NOMO-1 treated with dmso at 0.1 percent for 144 hours (cell line): ENCODE measurements around the gene PTPRJ.

Experiments used
- DNase-seq: peaks from one replicate; lab custom pipeline; 2025; ENCODE audit not compliant: unreplicated experiment; lab: John Stamatoyannopoulos, UW

The PTPRJ gene

DNA sequence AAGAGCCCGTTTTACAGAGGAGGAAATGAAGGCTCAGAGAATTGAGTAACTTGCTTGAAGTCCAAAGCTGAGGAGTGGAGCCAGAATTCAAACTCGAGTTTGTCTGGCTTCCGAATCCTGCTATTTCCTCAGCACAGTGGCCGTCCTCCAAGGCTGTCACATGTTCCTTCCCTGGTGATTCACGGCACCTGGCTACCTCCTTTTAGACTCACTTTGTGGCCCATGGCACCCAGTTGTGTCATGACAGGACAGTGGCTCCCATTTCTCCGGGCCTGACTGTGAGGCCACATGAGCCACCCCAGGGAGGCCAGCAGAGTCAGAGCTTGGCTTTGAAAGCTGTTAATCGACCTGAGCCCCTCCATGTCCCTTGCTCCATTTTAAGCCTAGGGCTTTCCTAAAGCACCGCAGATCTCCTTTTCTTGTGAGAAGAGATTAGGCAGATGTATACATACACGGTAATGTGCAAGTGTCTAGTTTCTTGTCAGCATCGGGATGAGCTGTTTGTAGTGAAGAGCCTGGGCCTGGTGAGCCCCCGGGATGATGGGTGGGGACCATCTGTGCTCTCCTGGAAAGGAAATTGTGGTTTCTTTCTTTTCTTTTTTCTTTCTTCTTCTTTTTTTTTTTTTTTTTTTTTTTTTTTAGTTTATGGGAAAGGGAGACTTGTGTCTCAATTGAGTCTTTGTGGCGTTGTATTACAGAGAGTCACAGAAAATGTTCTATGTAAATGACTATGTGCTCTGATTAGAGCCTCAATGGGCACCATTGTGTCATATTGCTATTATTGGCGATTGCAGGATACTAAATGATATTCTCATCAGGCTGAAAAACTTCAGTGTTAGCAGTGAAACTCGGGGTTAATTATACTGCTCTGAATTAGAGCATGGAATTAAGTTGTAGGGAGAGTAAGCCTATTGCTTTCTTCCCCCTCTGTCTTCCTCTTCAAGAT lies 54.8 kb downstream of the PTPRJ start:
- no peak for DNase-seq

DNA sequence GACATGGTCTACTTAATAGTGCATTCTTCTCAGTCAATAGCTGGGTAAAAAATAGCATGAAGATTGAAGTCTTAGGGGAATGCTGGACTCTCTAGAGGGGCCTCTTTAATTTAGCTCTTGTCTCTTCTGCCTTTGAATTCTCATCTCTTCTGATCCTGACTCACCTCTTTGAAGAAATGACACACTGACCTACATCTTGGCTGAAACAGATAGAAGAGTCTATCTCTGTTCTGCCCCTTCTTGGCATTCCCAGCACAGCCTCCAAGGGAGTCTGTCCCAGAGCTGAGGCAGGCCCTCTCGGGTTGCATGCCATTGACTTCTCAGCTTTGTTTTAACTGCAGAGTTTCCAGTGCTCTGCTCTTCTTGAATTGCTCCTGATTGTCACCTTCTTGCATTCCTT lies 55.7 kb downstream of the PTPRJ start:
- DNase-seq: no peak

DNA sequence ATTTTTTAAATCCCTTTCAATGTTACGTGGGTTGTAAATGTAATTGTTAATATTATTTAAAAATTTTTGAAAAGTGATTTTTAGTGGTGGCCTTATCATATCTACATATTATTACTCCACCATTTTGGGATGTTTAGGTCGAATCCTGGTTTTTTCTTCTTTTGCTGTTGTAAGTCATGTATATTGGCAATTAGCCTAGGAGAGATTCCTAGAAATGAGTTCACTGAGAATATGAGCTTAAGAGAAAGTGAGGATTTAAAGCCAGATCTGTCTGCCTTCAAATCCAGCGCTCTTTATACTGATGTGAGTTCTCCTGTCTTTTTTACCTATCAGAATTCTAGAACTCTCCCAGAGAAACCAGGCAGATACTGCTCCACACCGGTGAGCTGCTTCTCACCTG lies 56.1 kb downstream of the PTPRJ start:
- DNase-seq: no peak

DNA sequence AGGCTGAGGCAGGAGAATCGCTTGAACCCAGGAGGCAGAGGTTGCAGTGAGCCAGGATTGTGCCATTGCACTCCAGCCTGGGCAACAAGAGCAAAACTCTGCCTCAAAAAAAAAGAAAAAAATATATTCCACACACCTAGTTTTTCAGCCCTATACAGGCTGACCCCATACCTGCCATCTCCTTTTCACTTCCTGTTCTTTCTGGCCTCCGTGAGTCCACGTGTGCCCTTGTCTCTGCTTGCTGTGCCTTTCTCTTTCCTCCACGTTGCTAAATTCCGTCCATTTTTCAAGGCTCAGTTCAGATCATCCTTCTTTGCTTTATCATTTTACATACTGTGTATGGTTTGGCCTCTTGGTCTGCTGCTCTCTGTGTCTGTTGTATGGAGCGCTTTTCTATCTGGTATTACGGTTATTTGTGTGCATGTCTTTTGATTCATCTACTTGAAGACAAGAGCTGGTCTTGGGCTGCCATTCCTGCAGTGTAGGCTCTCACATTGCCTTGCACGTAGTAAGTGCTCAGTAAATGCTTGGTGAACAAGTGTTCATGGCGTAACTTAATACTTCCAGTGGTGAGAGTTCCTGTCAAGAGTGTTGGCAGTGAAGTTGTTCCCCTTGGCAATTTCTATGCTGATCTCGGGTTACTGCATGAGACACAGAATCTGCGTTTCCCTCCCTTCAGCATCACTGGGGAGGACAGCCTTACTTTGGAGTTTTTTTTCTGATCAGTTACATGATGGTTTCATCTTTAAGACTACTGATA lies 57.5 kb downstream of the PTPRJ start:
- DNase-seq: no peak

DNA sequence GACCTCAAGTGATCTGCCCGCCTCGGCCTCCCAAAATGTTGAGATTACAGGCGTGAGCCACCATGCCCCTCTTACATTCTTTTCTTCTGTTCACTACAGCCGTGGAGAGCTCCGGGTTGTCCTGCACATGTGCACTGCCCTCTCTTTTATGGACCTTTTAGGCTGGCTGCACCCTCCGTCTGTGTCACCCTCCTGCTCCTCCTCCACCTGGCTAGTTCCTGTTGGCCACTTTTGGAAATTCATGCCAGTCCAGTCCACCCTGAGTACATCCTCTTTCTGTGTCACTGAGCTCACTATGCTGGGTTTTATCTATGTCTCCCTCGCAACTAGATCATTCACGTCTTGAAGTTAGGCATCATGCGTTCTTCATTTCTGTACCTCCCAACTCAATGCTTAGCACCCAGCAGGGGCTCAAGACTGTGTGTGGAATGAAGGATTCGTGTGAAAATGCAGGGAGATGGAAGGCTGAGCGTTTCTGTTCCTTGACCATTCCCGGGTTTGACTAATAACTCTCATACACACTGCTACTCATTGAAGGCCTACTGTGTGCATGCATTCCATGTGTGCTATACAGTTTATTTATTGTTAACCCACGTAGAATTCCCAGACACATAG lies 60.6 kb downstream of the PTPRJ start:
- no peak for DNase-seq

DNA sequence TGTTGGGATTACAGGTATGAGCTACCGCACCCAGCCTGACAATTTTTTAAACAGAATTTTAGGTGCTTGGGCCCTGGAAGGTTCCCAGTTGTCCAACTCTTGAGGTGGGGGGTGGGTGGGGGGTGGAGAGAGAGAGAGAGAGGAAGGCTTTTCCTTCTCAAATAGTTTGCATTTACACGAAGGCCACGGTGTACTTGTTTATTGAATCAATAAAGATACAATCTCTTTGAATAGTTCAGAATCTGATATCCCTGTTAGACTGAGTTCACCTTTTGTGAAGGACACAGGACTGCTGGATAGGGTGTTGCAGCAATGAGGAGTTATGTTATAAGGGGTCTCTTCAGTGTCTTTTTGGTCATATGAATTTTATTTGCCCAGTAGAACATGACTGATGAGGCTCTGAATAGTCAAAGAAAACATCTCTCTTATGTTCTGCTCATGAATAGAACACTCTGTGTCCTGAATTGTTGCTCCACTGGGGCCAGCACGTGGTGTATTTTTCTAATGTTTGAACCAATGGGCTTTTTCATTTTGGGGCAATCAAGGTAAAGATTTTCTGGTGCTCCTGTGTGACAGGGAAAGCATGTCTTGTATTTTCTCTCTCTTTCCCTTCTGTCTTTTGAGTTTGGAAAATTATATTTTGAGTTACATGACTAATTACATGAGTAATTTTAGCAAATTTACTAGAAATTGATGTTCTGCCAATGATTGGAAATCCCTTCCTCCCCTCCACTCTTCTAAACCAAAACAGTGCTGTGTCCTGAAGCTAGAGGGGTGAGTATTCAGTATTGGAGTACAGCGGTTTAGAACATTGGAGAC lies 61.7 kb downstream of the PTPRJ start:
- DNase-seq: no peak

DNA sequence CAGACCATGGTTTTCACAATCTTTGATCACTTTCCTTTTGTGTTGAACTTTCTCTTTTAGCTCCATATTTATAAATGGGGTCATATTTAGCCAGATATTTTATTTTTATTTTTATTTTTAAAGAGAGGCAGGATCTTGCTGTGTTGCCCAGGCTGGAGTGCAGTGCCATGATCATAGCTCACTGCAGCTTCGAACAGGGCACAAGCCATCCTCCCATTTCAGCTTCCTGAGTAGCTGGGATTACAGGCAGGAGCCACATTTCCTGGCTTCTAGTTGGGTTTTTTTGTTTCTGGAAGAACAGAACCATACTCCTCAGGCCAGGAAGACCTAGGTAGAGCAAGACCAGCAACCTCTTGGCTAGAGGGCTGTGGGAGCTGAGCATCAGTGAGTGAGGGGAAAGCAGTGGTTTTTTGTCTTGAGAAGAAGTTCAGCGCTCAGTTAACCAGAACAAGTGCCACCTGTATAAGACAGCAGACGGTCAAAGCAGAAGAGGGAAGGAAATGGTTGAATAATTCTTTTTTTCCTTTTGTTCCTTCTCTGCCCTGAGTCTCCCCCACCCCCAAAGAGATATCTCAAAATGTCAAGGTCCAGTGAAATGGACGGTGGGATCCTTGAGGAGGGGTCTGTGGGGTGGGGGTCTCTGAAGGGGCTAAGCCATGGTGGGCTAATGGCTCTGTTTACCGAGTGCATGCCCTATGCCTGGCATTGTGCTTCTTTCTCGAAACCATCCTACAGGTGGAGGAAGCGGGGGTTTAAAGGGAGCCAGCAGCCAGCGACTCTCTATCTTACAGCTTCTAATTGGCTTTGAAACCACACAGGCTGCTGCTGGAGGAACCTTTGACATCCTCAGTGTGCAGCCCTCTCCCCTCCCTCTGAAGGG lies 63.0 kb downstream of the PTPRJ start:
- DNase-seq: no peak

DNA sequence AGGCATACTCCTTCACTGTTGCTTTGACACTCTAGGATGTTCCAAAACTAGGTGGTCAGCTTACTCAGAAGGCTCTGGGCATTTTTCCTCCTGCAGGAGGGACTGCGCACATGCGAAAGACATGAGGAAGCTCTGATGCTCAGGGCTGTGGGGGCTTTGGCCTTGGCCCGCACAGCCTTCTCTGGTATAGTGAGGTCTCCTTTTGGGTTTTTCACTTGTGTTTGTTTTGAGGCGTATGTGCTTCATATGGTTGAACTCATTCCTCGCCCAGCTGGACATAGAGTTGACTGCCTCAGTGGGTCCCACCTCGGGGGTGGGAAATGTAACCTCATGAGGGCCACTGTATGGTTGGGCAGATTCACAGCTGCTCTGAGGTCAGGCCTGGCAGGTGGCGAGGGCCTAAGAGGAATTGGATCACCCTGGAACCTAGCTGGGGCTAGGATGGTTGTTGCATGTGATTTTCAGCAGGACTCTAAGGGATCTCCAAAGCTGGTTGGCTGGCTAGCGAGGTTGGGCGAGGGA lies 63.7 kb downstream of the PTPRJ start:
- no peak for DNase-seq

DNA sequence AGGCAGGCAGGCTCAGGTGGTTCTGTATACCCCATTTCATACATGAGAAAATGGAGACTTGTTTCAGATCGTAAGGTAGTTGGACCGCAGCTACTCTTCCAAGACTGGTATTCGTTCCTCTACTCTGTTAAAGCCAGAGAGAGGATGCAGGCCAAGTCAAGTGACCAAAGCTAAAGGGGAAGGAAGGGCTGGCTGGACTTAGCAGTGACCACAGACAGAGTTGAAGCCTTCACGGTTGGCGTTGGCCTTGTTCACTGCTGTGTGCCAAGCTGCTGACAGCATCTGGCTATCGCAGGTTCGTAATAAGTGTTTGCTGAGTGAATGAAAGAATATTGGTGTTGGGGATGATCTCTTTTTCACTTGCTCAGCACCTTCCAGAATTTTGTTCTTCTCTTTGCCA lies 64.2 kb downstream of the PTPRJ start:
- no peak for DNase-seq

DNA sequence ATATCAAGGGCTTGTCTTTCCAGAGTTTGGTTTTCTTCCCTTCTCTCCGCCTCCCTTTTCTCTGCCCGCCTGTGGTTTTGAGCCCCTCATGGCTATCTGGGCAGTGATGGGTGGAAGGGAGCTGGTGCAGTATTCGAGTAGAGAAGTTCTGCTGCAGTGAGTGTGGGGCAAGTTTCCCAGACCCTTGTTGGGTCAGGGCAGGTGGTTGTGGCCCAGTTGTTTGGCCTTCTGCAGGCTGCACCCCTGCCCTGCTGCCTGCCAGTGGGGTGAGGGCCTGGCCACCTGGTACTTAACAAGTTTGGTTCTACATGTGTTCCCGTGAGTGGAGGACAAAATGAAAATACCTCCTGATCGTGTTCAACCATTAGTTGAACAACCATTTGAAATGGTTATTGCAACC lies 65.2 kb downstream of the PTPRJ start:
- no peak for DNase-seq

DNA sequence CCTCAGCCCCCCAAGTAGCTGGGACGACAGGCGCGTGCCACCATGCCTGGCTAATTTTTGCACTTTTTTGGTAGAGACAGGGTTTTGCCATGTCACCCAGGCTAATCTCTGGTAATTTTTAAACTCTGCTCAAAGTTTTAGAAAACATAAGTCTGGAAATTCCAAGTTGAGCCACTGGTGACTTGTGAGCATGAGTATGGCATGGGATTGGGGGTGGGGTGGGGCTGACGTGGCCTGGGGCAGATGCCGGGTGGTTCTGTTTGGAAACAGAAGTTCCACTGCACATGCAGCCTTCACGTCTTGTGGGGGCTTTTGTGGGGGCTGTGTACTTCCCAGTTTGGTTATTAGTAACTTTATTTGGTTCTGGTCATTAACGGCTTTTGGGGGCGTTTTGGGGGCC lies 67.3 kb downstream of the PTPRJ start:
- no peak for DNase-seq

DNA sequence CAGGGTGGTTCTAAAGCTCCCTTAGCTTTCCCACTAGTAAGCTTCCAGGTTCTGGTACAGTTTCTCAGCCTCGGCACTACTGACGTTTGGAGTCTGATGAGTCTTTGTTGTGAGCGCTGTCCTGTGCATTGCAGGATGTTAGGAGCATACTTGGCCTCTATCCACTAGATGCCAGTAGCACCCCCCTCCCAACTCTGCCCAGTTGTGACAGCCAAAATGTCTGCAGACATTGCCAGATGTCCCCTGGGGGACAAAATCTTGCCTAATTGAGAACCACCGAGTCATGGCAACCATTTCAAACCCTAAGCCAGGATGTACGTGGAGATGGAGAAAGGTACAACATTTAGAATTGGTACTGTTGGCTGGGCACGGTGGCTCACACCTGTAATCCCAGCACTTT lies 68.7 kb downstream of the PTPRJ start:
- DNase-seq: no peak

DNA sequence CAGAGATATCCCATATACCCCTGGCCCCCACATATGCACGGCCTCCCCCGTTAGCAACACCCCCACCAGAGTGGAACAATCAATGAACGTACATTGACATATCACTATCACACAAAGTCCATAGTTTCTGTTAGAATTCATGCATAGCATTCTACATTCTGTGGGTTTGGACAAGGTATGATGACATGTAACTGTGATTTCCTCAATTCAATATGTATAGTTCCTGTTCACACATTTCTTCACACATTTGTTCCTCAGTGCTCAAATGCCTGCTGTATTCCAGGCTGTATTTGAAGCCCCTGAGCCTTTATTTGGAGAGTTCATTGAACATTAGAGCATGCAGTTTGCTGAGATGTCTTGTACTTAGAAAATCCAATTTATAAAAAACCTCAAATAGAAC lies 69.9 kb downstream of the PTPRJ start:
- DNase-seq: no peak

DNA sequence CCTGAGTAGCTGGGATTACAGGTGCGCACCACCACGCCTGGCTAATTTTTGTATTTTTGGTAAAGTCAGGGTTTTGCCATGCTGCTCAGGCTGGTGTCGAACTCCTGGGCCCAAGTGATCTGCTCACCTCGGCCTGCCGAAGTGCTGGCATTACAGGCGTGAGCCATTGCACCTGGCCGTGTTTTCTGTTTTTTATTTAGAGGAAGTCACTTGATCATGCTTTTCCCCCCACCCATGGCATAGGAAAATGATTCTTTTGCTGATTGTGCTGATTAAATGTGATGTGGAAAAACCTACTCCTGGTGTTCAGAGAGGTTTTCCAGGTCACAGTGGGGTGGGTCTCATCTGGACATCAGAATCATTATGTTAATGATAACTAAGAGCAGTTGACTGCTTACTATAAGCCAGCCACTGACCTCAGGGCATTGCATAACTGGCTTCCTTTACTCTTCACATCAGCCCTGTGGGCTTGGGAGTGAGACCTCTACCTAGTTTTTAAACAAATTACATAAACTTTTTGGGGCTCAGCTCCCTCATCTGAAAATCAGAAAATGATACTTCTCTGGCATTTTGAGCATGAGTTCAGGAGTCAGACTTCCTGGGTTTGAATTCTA lies 71.0 kb downstream of the PTPRJ start:
- DNase-seq: no peak

DNA sequence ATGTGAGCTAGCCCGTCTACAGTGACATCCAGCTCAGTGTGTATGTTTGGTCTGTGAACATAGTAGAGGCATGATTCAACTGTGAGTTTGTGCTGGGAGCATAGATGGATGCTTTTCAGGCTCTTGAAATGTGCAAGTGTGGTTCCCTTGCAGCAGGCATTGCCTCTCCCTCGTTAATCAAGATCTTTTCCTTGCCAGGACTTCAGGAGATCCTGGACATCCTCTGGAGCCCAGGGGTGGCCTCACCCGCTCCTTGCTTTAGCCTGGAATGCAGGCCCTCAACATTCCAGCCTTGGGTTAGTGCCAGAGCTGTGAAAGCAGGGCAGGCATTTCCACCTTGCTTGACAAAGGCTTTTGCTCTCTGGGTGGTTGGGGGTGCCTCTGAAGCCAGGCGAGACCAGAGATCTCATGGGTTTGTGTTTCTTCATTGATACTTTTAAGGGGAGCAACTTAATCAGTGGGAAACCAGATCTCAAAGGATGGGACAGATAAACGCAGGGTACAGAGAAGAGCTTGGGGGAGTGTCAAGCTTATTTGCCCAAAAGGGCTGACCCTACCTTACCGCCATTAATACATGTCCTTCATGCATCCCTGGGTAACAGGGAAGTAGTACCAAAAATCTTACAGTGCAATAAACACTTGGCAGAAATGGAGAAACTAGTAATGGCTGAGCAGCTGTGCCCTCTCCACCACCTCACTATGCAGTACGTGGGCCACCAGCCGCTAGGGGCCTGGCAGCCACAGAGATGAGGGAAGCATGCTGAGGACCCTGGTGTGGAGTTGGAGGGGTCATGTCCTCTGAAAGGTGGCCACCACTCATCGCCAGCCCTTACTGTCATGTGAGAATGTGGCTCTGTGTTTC lies 72.1 kb downstream of the PTPRJ start:
- DNase-seq: no peak

DNA sequence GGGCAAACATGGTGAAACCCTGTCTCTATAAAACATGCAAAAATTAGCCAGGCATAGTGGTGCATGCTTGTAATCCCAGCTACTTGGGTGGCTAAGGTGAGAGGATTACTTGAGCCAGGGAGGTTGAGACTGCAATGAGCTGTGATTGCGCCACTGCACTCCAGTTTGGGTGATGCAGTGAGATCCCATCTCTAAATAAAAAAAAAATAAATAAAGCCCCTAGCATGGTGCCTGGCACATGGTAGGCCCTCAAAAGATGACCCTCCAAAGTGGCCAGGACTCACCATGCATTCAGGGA lies 74.6 kb downstream of the PTPRJ start:
- DNase-seq: no peak

DNA sequence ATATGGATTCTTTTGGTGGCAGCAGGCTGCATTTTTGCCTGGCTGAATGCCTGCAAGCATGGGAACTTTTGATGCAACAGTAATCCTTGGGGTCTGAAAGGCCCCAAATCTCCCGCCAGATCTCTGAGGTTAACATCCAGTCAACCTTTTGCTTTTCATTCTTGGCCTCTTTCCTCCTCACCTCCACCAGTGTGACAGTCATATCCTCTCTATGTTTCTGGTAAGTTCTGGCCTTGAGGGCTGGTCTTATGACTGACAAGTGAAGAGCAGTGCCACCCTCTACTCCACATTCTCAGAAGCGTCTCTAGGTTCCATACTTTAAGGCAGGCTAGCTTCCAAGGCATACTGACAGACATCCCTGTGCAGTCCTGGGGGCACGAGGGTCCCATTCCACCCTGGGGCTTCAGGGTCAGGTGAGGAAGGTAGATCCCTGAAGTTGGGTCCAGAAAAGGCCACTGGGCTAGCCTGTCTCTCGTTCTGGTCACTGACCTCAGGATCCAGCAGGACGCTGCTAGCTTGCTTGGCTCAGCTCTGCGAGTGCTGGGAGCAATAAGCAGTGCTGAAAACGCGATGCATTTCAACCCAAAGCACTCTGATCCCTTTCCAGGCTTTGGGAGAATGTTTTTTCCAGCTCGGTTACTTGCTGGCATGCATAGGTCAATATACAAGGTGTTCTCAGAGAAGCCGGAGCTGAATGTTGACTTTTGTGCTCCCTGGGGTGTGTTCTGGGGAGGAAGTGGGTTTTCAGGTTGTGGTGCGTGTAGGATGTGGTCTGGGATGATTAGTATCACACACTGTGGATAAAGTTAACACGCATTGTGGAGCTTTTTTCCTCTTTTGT lies 75.2 kb downstream of the PTPRJ start:
- DNase-seq: peak; percentile 41
